Activated CD8-positive, alpha-beta T cell treated with anti-CD3 and anti-CD28 coated beads, Interleukin-2, amount 10 ng/mL, durations not matched to agents 7 days and 5 days (primary cell): Measurements from ENCODE around the gene VIPR2. TPM values are rescaled to one million over a fixed set of nuclear protein-coding genes. Genes with fewer than 3 reads are reported as not detected.
"Not testable (repeated sequence)": the region's sequence is repeated elsewhere in the genome, so short reads cannot be mapped to it uniquely, and the experiment has no call there.

Experiments
- ATAC-seq: fragments of 150-1000 bp; cut with Tn5 transposase; one replicate; pipeline ENCODE4 v1.10.0; 2021; ENCODE audit warnings: moderate library complexity
- CTCF ChIA-PET: fragments of 350-600 bp; sonication (Branson Sonifier 250); formaldehyde crosslinking; loops from one replicate; lab custom pipeline; 2021; ENCODE audit warnings: antibody characterized with exemption; lab: Charles Lee
- POLR2A ChIA-PET: fragments of 350-600 bp; sonication (Branson Sonifier 250); formaldehyde crosslinking; loops from one replicate; lab custom pipeline; 2021; ENCODE audit warnings: antibody characterized with exemption; lab: Charles Lee
- DNase-seq: peaks from one replicate; pipeline ENCODE4 v3.0.0-alpha.2; 2020
- H3K27ac Mint-ChIP-seq: one replicate; pipeline ENCODE4 v1.8.0; 2021; ENCODE audit warnings: mild to moderate bottlenecking, mixed read lengths
- H3K27me3 Mint-ChIP-seq: one replicate; pipeline ENCODE4 v1.8.0; 2021; ENCODE audit warnings: low read depth, mixed read lengths
- H3K36me3 Mint-ChIP-seq: one replicate; pipeline ENCODE4 v1.8.0; 2021; ENCODE audit warnings: low read depth, mixed read lengths
- H3K4me1 Mint-ChIP-seq: one replicate; pipeline ENCODE4 v1.8.0; 2021; ENCODE audit warnings: low read depth, mixed read lengths
- H3K4me3 Mint-ChIP-seq: one replicate; pipeline ENCODE4 v1.8.0; 2021; ENCODE audit warnings: mild to moderate bottlenecking, mixed read lengths
- H3K9me3 Mint-ChIP-seq: one replicate; pipeline ENCODE4 v1.8.0; 2022; ENCODE audit warnings: mixed read lengths; ENCODE audit not compliant: insufficient read depth
- total RNA-seq, 2 experiments: library from RNA; stranded (reverse); gene quantifications; one replicate each; pipeline ENCODE4 v1.2.3, GENCODE V29; 2021

Gene VIPR2, protein sequence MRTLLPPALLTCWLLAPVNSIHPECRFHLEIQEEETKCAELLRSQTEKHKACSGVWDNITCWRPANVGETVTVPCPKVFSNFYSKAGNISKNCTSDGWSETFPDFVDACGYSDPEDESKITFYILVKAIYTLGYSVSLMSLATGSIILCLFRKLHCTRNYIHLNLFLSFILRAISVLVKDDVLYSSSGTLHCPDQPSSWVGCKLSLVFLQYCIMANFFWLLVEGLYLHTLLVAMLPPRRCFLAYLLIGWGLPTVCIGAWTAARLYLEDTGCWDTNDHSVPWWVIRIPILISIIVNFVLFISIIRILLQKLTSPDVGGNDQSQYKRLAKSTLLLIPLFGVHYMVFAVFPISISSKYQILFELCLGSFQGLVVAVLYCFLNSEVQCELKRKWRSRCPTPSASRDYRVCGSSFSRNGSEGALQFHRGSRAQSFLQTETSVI
- not detected for total RNA-seq

DNA sequence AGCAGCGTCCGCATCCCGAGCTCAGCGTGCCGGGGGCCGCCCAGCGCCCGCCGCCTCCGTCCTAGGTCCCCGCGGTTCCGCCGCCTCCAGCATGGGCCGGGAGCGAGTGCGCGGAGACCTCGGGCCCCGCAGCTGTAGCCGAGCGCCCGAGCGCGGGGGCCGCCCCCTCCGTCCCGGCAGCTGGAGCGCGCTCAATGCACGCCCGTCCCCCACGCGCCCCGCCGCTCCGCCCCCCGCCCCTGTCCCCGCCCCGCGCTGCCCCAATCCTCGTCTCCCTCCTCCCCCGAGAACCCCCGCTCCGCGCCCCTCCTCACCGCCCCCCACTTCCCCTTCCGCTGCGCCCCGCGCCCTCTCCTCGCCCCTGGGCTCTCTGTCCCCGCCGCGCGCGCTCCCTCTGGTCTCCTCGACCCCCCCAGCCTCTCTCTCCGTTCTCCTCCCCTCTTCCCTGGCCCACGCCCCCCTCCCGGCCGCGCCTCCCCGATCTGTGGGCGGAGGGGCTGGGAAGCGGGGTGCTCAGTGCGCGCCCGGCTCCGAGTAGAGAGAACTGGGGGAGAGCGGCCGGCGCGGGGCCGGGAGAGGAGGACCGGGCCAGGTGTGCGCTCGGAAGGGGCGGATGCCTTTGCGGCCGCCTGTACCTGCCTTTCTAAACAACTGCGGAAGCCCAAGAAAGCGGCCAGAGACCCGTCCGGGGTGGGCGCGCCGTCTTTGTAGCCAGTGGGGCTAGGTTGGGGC is at the start of gene VIPR2:
Gene VIPR2, minus strand, starts transcription at position 110 of the 732 bp plus-strand sequence. Its CDS starts 96 bp downstream, at position 14.
- Mint-ChIP-seq H3K27ac (no peak within 1 kb of the TSS), H3K4me3 (peak within 1 kb of the TSS; percentile 37), H3K27me3 (peaks cover 34% of the 10 kb centered on the region), H3K9me3 (no peaks in the 10 kb centered on the region), H3K36me3 (no peaks in the 10 kb centered on the region), H3K4me1 (peaks cover 3% of the 10 kb centered on the region)
- CTCF ChIA-PET = no interaction called here
- DNase-seq (no peak), ATAC-seq (peak; percentile 45)
- POLR2A ChIA-PET = no interaction called here

DNA sequence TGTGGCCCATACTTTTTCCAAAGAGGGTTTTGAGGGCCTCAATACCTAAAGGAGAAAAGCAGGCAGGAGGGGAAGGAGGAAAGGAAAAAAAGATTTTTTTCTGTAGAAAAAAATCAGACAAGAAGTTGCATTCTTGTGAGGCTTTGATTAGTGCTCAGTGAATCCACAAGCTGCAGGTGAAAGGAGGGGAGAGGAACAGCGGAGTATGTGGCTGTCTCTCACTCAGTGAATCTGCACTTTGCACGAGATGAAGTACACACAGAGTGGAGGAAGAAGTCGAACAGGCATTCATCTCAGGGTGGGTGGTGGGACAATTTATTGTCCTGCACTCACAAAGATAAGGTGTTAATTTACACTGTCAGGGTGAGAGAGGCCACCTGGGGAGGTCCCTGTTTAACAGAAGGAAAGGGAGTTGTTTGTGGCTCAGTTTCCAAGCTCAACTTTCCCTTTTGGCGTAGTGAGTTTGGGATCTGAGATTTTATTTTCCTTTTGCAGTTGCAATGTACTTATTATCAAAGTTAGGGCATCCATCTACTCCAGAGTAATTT is 49.0 kb upstream of the VIPR2 start:
- DNase-seq (no peak), ATAC-seq (no peak)
- Mint-ChIP-seq H3K27me3 (no peaks in the 10 kb centered on the region), H3K36me3 (no peaks in the 10 kb centered on the region), H3K4me3 (no peak overlapping the region), H3K4me1 (peaks cover 33% of the 10 kb centered on the region), H3K27ac (no peak overlapping the region), H3K9me3 (no peaks in the 10 kb centered on the region)
- CTCF ChIA-PET = no interaction called here
- POLR2A ChIA-PET = no interaction called here

DNA sequence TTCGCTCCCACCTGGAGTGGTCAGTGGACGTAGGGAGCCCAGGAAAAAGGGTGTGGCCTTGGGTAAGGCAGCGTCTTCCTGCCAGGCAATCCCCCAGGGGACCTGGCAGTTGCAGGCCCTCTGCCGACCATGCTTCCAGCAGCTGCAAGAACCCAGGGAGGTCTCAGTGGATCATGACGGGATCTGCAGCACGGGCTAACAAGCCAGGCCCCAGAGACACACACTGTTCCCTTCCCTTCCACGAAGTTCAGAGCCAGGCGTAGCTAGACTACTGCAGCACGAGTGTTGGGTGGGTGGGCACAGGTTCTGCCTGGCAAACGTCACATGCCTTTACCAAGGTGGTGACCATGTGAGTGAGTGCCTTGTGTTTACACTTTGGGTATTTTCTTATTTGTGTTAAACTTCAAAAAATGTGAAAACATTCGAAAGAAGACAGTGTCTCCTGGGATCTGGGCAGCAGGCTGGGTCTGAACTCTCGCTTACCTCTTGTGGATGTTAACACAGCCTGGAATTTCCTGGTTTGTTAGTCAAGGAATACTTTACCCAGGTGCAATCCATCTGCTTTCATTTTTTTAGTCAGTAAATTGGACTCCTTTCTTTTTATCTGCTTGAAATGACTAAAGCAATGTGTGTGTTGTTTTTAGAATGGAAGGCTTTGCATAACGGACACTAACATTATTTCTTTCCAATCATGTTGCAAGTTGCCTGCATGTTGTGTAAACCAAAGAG is 48.2 kb upstream of the VIPR2 start:
- DNase-seq (no peak), ATAC-seq (no peak)
- no peaks in the 10 kb centered on the region for H3K9me3 Mint-ChIP-seq
- no peak overlapping the region for H3K27ac Mint-ChIP-seq
- H3K36me3 Mint-ChIP-seq = no peaks in the 10 kb centered on the region
- ChIA-PET POLR2A (no interaction called here), CTCF (interaction anchor here (1.0 kb wide), 1 partner anchor 24 kb away, joined by 3 read pairs; no protein-coding TSS in a partner anchor)
- peaks cover 4% of the 10 kb centered on the region for H3K27me3 Mint-ChIP-seq
- H3K4me1 Mint-ChIP-seq = peaks cover 26% of the 10 kb centered on the region
- H3K4me3 Mint-ChIP-seq = no peak overlapping the region

DNA sequence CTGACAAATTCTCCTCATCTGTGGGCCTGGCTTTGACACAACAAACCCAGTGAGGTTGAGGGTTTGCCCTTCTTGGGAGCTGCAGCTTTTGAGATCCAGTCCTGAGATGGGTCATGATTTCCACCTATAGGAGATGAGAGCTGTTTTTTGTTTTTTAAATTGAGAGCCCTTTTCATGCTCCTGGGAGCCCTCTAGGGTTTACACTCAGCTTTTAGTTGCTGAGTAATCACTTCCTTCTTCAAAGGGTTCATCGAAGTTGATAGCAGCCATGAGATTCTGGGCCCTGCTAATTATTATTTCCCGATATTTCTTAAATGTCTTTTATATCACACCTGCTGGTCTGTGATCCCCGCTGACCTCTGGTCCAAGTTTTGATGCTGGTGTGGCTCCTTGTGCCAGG is 47.3 kb upstream of the VIPR2 start:
- peaks cover 4% of the 10 kb centered on the region for H3K27me3 Mint-ChIP-seq
- H3K4me1 Mint-ChIP-seq = peaks cover 17% of the 10 kb centered on the region
- no peak overlapping the region for H3K27ac Mint-ChIP-seq
- no peaks in the 10 kb centered on the region for H3K36me3 Mint-ChIP-seq
- CTCF ChIA-PET = interaction anchor here (1.0 kb wide), 1 partner anchor 25 kb away, joined by 3 read pairs; no protein-coding TSS in a partner anchor
- POLR2A ChIA-PET = no interaction called here
- no peak for DNase-seq
- ATAC-seq = no peak
- H3K9me3 Mint-ChIP-seq = no peaks in the 10 kb centered on the region
- H3K4me3 Mint-ChIP-seq = no peak overlapping the region

DNA sequence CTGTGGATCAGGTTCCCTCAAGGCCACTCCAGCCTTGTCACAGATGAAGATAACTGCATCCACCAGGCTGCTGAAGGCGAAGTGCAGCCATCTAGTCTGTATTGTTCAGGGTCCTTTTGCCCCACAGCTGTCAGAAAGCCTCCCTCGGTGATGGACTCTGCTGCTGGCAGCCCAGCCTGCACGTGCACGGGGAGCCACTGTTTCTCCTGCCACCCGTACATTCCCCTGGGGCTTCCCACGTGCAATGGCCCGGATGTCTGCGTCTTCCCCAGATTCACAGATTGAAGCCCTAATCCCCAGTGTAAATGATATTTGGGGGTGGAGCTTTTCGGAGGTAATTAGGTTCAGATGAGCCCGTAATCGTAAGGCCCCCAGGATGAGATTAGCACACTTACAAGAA is 46.6 kb upstream of the VIPR2 start:
- no peak for DNase-seq
- ATAC-seq = no peak
- Mint-ChIP-seq H3K36me3 (no peaks in the 10 kb centered on the region), H3K4me3 (no peak overlapping the region), H3K4me1 (peaks cover 11% of the 10 kb centered on the region), H3K27ac (no peak overlapping the region), H3K27me3 (peaks cover 7% of the 10 kb centered on the region), H3K9me3 (no peaks in the 10 kb centered on the region)
- ChIA-PET POLR2A (no interaction called here), CTCF (no interaction called here)

DNA sequence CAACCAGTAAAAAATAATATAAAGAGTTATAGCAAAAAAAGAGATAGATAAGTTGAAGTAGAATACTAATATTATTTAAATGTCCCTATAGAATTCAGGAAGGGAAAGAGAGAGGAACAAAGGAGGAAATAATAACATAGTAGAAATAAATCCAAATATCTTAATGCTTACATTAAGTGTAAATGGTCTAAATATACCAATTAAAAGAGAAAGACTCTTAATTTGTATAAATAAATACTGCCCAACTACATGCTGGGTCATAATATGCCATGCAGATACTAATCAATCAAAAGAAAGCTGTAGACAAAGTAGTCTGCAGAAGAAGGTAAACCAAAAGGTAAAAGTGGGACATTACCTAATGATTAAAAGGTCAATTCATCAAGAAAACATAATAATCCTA is 43.3 kb upstream of the VIPR2 start:
- ChIA-PET POLR2A (no interaction called here), CTCF (no interaction called here)
- no peak for DNase-seq
- no peaks in the 10 kb centered on the region for H3K4me1 Mint-ChIP-seq
- H3K27ac Mint-ChIP-seq = no peak overlapping the region
- H3K27me3 Mint-ChIP-seq = peaks cover 15% of the 10 kb centered on the region
- ATAC-seq = no peak
- no peaks in the 10 kb centered on the region for H3K9me3 Mint-ChIP-seq
- H3K36me3 Mint-ChIP-seq = no peaks in the 10 kb centered on the region
- H3K4me3 Mint-ChIP-seq = no peak overlapping the region

DNA sequence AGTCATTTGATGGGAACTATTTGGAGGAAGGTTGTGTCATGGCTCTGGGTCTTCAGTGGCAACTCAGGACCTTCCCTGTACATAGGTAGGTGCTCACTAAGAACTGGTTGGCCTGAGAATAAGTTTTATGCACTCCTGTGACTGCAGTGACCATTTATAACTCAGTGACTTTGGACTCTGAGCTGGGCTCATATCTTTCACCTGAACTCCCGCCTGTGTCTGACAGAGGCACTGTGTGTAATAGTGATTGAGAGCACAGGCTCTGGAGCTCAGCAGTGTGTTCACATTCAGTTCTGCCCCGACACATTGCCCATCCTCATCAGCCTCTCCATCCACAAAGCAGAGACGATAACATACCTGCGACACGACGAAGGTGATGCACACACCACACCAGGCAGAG is 34.6 kb upstream of the VIPR2 start:
- H3K27ac Mint-ChIP-seq = no peak overlapping the region
- H3K4me3 Mint-ChIP-seq = no peak overlapping the region
- ATAC-seq = no peak
- ChIA-PET CTCF (no interaction called here), POLR2A (no interaction called here)
- DNase-seq = no peak
- H3K9me3 Mint-ChIP-seq = peaks cover 11% of the 10 kb centered on the region
- peaks cover 7% of the 10 kb centered on the region for H3K36me3 Mint-ChIP-seq
- H3K4me1 Mint-ChIP-seq = peaks cover 8% of the 10 kb centered on the region
- H3K27me3 Mint-ChIP-seq = peaks cover 9% of the 10 kb centered on the region

DNA sequence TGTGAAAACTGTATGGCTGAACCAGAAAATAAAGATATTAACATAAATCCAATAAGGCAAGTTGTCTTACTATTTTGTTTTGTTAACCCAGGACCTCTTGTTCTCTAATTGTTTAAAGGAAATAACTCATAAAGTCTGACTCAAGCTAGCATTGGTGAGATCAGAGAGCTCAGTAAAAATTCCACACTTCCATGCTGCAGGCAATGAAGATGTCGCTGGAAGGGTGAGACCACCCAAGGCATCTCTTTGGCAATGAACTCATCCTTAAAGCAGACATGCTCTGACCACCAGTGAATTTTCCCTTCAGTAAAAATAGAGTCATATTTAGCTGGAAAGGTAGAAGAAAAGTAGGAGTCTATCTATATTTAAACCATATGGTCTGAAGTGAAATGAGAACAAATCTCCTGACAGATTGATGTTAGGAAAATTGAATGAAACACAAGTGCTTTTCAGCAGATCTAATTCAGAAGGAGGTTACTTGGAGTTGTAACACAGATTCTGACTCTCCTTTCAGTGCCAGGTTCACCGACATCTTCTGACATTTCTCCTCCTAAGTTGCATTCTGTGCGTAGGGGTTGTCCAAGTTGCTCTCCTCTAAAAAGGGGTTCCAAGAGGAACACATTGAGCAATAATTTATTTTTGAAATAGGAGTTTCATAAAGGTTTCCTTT is 32.8 kb upstream of the VIPR2 start:
- peaks cover 26% of the 10 kb centered on the region for H3K9me3 Mint-ChIP-seq

DNA sequence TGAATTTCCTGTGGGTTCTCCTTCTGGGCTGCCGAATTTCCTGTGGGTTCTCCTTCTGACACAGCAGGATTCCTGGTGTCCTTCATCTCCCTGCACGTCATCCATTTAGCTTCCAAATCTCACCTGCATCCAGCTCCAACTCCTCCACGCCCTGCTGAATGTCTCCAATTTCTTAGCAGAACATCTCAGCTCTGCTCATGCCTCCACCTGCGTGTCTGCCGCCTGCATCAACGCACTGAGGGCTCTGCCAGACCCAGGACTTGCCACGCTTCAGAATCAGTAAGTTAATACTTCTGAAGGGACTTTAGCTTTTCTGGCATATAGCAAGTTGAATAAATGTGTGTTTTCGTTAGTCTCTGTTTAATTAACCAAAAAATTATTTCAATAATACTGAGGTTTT is 31.1 kb upstream of the VIPR2 start:
- Mint-ChIP-seq H3K27ac (peak overlapping the region; percentile 83), H3K4me3 (no peak overlapping the region), H3K9me3 (peaks cover 27% of the 10 kb centered on the region), H3K4me1 (peaks cover 10% of the 10 kb centered on the region), H3K27me3 (no peaks in the 10 kb centered on the region), H3K36me3 (peaks cover 10% of the 10 kb centered on the region)
- ATAC-seq (no peak), DNase-seq (no peak)
- ChIA-PET CTCF (no interaction called here), POLR2A (no interaction called here)

More for the DNA sequence above, 32.8 kb upstream of the VIPR2 start:
- Mint-ChIP-seq H3K4me1 (peaks cover 10% of the 10 kb centered on the region), H3K4me3 (no peak overlapping the region), H3K27ac (no peak overlapping the region), H3K27me3 (peaks cover 2% of the 10 kb centered on the region), H3K36me3 (peaks cover 10% of the 10 kb centered on the region)
- DNase-seq (no peak), ATAC-seq (no peak)
- ChIA-PET CTCF (no interaction called here), POLR2A (no interaction called here)

DNA sequence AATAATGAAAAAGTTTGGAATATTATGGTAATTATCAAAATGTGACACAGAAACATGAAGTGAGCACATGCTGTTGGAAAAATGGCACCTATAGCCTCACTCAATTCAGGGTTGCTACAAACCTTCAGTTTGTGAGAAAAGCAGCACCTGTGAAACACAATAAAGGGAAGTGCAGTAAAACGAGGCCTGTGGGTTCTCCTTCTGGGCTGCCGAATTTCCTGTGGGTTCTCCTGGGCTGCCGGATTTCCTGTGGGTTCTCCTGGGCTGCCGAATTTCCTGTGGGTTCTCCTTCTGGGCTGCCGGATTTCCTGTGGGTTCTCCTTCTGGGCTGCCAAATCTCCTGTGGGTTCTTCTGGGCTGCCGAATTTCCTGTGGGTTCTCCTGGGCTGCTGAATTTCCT is 30.4 kb upstream of the VIPR2 start:
- Mint-ChIP-seq H3K4me1 (peaks cover 10% of the 10 kb centered on the region), H3K9me3 (peaks cover 27% of the 10 kb centered on the region), H3K36me3 (peaks cover 10% of the 10 kb centered on the region)
- DNase-seq, ATAC-seq, H3K27ac Mint-ChIP-seq, H3K27me3 Mint-ChIP-seq, H3K4me3 Mint-ChIP-seq, CTCF ChIA-PET, POLR2A ChIA-PET: not testable (repeated sequence)

DNA sequence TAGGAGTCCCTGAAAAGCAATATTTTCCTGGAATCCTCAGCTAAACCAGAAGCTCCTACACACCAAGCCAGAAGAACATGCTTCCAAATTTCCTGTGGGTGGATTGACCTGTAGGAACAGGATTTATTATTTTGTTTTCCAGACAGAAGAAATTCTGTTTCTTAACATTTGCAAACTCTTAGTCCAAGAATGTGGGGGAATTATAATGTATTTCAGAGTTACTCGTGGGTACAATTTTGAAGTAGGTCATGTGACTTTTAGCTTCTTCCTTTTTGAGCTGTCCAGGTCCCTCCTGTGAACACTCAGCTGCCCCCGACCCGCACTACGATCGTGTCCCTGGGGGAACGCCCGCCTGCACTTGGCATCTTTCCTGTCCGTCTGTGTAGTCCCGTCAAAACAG is 27.7 kb upstream of the VIPR2 start:
- no peak for ATAC-seq
- ChIA-PET POLR2A (no interaction called here), CTCF (no interaction called here)
- no peaks in the 10 kb centered on the region for H3K27me3 Mint-ChIP-seq
- H3K4me1 Mint-ChIP-seq = peaks cover 10% of the 10 kb centered on the region
- no peak overlapping the region for H3K27ac Mint-ChIP-seq
- DNase-seq = no peak
- peaks cover 10% of the 10 kb centered on the region for H3K36me3 Mint-ChIP-seq
- no peak overlapping the region for H3K4me3 Mint-ChIP-seq
- H3K9me3 Mint-ChIP-seq = peaks cover 25% of the 10 kb centered on the region
